ENCODE results near the gene TDRD7.
A peak's percentile ranks its signal among the peaks of the same experiment; 100 is the strongest.

Gene TDRD7

GRCh38 chr9:97470076-97470475 lies 58.2 kb downstream of the TDRD7 start:
- POLR2A ChIA-PET = interaction anchor here (1.6 kb wide), 1 partner anchor 163 kb away, joined by 7 read pairs; the partner anchor contains the start of genes NCBP1 and TSTD2
- TF ChIP-seq ARNT (IDR thresholded peaks at IDR 0.05) (no peak), FOXA1 (IDR thresholded peaks at IDR 0.05) (no peak), TARDBP (IDR thresholded peaks at IDR 0.05) (no peak), FOXM1 (IDR thresholded peaks at IDR 0.05; ENCODE audit: borderline replicate concordance) (no peak), NFRKB (IDR thresholded peaks at IDR 0.05) (no peak), SP1 (IDR thresholded peaks at IDR 0.05) (no peak), ELF4 (IDR thresholded peaks at IDR 0.05) (no peak), BHLHE40 (IDR thresholded peaks at IDR 0.05; ENCODE audit: borderline replicate concordance) (no peak), L3MBTL2 (conservative IDR thresholded peaks at IDR 0.05) (no peak)
- TF ChIP-seq, protein P1, sequence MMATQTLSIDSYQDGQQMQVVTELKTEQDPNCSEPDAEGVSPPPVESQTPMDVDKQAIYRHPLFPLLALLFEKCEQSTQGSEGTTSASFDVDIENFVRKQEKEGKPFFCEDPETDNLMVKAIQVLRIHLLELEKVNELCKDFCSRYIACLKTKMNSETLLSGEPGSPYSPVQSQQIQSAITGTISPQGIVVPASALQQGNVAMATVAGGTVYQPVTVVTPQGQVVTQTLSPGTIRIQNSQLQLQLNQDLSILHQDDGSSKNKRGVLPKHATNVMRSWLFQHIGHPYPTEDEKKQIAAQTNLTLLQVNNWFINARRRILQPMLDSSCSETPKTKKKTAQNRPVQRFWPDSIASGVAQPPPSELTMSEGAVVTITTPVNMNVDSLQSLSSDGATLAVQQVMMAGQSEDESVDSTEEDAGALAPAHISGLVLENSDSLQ (IDR thresholded peaks at IDR 0.05) = no peak
- no peak for DNase-seq (ENCODE audit: extremely low spot score)
- CTCF ChIA-PET = interaction anchor here (0.7 to 5.4 kb wide), 6 partner anchors 27 to 146 kb away, joined by 3 to 55 read pairs (median 6); partner anchors contain the start of gene TMOD1

GRCh38 chr9:97473717-97474116 lies 61.8 kb downstream of the TDRD7 start:
- ChIA-PET POLR2A (interaction anchor here (0.6 to 1.0 kb wide), 3 partner anchors 28 to 160 kb away, joined by 3 to 4 read pairs (median 3); partner anchors contain the start of gene TMOD1), CTCF (interaction anchor here (0.9 to 3.0 kb wide), 4 partner anchors 11 to 142 kb away, joined by 4 to 16 read pairs (median 4); no protein-coding TSS in a partner anchor)
- TF ChIP-seq FOXM1 (IDR thresholded peaks at IDR 0.05; ENCODE audit: borderline replicate concordance) (no peak), ARNT (IDR thresholded peaks at IDR 0.05) (no peak), FOXA1 (IDR thresholded peaks at IDR 0.05) (no peak), SUZ12 (IDR thresholded peaks at IDR 0.05) (no peak), LEF1 (IDR thresholded peaks at IDR 0.05; ENCODE audit: borderline replicate concordance) (no peak), CTBP1 (IDR thresholded peaks at IDR 0.05; ENCODE audit: borderline replicate concordance) (no peak)
- no peak for DNase-seq (ENCODE audit: extremely low spot score)

- POLR2A ChIA-PET = interaction anchor here (1.0 kb wide), 3 partner anchors 27 to 508 kb away, joined by 3 to 4 read pairs (median 3); partner anchors contain the start of genes ANP32B and TMOD1
- TF ChIP-seq FOXK2 (IDR thresholded peaks at IDR 0.05) (no peak), ZNF384 (IDR thresholded peaks at IDR 0.05) (no peak), L3MBTL2 (conservative IDR thresholded peaks at IDR 0.05) (no peak), BHLHE40 (IDR thresholded peaks at IDR 0.05; ENCODE audit: borderline replicate concordance) (no peak), ARNT (IDR thresholded peaks at IDR 0.05) (no peak), LEF1 (IDR thresholded peaks at IDR 0.05; ENCODE audit: borderline replicate concordance) (no peak), ELF4 (IDR thresholded peaks at IDR 0.05) (no peak), TARDBP (IDR thresholded peaks at IDR 0.05) (no peak), SUZ12 (IDR thresholded peaks at IDR 0.05) (no peak), HDGF (IDR thresholded peaks at IDR 0.05; ENCODE audit: borderline replicate concordance) (no peak), NFRKB (IDR thresholded peaks at IDR 0.05) (no peak), FOXM1 (IDR thresholded peaks at IDR 0.05; ENCODE audit: borderline replicate concordance) (no peak), CTBP1 (IDR thresholded peaks at IDR 0.05; ENCODE audit: borderline replicate concordance) (no peak), FOXA1 (IDR thresholded peaks at IDR 0.05) (no peak), SP1 (IDR thresholded peaks at IDR 0.05) (no peak)
- TF ChIP-seq, protein P1 (IDR thresholded peaks at IDR 0.05) = no peak
- CTCF ChIA-PET = interaction anchor here (0.9 to 3.0 kb wide), 3 partner anchors 11 to 124 kb away, joined by 4 to 16 read pairs (median 5); no protein-coding TSS in a partner anchor
- DNase-seq (ENCODE audit: extremely low spot score) = no peak
Observed at GRCh38 chr9:97474372-97474925, 62.6 kb downstream of the TDRD7 start.

- ChIA-PET POLR2A (interaction anchor here (1.0 kb wide), 2 partner anchors 26 to 508 kb away, joined by 3 to 4 read pairs; partner anchors contain the start of genes ANP32B and TMOD1), CTCF (interaction anchor here (3.0 kb wide), 1 partner anchor 123 kb away, joined by 16 read pairs; no protein-coding TSS in a partner anchor)
- DNase-seq (ENCODE audit: extremely low spot score) = no peak
- no peak for TF ChIP-seq FOXM1 (IDR thresholded peaks at IDR 0.05; ENCODE audit: borderline replicate concordance)
- no peak for TF ChIP-seq SUZ12 (IDR thresholded peaks at IDR 0.05)
- TF ChIP-seq FOXA1 (IDR thresholded peaks at IDR 0.05) = no peak
- TF ChIP-seq, protein P1 (IDR thresholded peaks at IDR 0.05) = peak; percentile 43
- TF ChIP-seq LEF1 (IDR thresholded peaks at IDR 0.05; ENCODE audit: borderline replicate concordance) = no peak
Observed at GRCh38 chr9:97475059-97475458, 63.2 kb downstream of the TDRD7 start.

- POLR2A ChIA-PET = no interaction called here
- no peak for DNase-seq (ENCODE audit: extremely low spot score)
- TF ChIP-seq SP1 (IDR thresholded peaks at IDR 0.05) = no peak
- no peak for TF ChIP-seq ZNF384 (IDR thresholded peaks at IDR 0.05)
- no peak for TF ChIP-seq ELF4 (IDR thresholded peaks at IDR 0.05)
- CTCF ChIA-PET = interaction anchor here (1.4 kb wide), 1 partner anchor 9 kb away, joined by 4 read pairs; no protein-coding TSS in a partner anchor
Observed at GRCh38 chr9:97478301-97478981, 66.5 kb downstream of the TDRD7 start.

DNA sequence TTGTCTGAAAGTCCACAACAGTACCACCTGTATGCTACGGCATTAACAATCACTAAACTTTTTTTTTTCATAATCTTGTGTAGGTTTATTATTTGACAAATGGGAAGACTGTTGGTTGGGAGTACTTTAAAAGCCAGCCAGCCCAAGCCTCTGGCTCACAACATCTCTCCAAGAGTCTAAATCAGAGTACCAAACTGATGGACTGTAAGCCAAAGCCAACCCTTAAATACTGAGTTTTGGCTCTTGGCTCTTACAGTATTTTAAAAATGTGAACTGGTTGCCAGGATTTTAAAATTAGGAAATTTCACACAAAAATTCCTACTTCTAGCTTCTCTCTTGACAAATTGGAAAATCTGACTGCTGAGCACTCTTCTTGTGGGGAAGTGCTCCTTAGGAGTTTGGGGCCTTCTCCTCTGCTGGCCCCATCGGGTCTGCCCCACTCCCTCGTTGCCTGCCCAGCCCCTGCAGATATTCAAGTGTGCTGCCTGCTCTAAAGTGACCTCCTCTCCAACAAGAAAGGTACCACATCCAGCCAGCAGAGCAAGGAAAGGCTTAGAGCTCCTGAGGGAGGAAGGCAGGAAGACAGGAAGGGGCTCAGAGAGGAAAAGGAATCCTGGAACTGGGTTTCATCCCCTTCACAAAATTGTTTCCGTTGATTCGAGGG lies 67.7 kb downstream of the TDRD7 start:
- TF ChIP-seq BHLHE40 (IDR thresholded peaks at IDR 0.05; ENCODE audit: borderline replicate concordance) (no peak), ARNT (IDR thresholded peaks at IDR 0.05) (no peak), FOXK2 (IDR thresholded peaks at IDR 0.05) (no peak), LEF1 (IDR thresholded peaks at IDR 0.05; ENCODE audit: borderline replicate concordance) (no peak), ELF4 (IDR thresholded peaks at IDR 0.05) (no peak), SUZ12 (IDR thresholded peaks at IDR 0.05) (no peak), L3MBTL2 (conservative IDR thresholded peaks at IDR 0.05) (no peak), TARDBP (IDR thresholded peaks at IDR 0.05) (no peak), SP1 (IDR thresholded peaks at IDR 0.05) (no peak), NFRKB (IDR thresholded peaks at IDR 0.05) (no peak), FOXM1 (IDR thresholded peaks at IDR 0.05; ENCODE audit: borderline replicate concordance) (no peak), HDGF (IDR thresholded peaks at IDR 0.05; ENCODE audit: borderline replicate concordance) (no peak), ZNF384 (IDR thresholded peaks at IDR 0.05) (no peak), FOXA1 (IDR thresholded peaks at IDR 0.05) (no peak), CTBP1 (IDR thresholded peaks at IDR 0.05; ENCODE audit: borderline replicate concordance) (no peak)
- TF ChIP-seq, protein P1 (IDR thresholded peaks at IDR 0.05) = no peak
- ChIA-PET CTCF (interaction anchor here (0.6 to 1.4 kb wide), 2 partner anchors 10 to 623 kb away, joined by 4 to 7 read pairs; no protein-coding TSS in a partner anchor), POLR2A (no interaction called here)
- no peak for DNase-seq (ENCODE audit: extremely low spot score)
